Endodermal cell (in vitro differentiated cells): Measurements from ENCODE around the gene GGTLC3. TPM values are rescaled to one million over a fixed set of nuclear protein-coding genes. Genes with fewer than 3 reads are reported as not detected.
"Not testable (repeated sequence)": the region's sequence is repeated elsewhere in the genome, so short reads cannot be mapped to it uniquely, and the experiment has no call there.

ENCODE experiments used
- DNase-seq: peaks from one replicate; pipeline ENCODE4 v3.0.0-alpha.2; 2017
- H3K27ac ChIP-seq: 2 replicates; pipeline ENCODE4 v1.5.1; 2013; ENCODE audit warnings: mild to moderate bottlenecking, low read depth, low read length, moderate library complexity
- H3K27me3 ChIP-seq: 2 replicates; pipeline ENCODE4 v1.6.1; 2013; ENCODE audit warnings: mild to moderate bottlenecking, low read length, moderate library complexity; ENCODE audit not compliant: insufficient read depth, control insufficient read depth, poor library complexity, severe bottlenecking
- H3K36me3 ChIP-seq: 2 replicates; pipeline ENCODE4 v1.7.0; 2013; ENCODE audit warnings: mild to moderate bottlenecking, low read length, moderate library complexity; ENCODE audit not compliant: control insufficient read depth, insufficient read depth
- H3K4me1 ChIP-seq: one replicate; pipeline ENCODE4 v1.7.0; 2013; ENCODE audit warnings: low read length; ENCODE audit not compliant: control insufficient read depth, insufficient read depth
- H3K4me3 ChIP-seq: 2 replicates; pipeline ENCODE4 v1.5.1; 2013; ENCODE audit warnings: mild to moderate bottlenecking, low read length, moderate library complexity
- H3K9ac ChIP-seq: 2 replicates; pipeline ENCODE4 v1.6.1; 2013; ENCODE audit warnings: mild to moderate bottlenecking, low read length, moderate library complexity; ENCODE audit not compliant: poor library complexity, severe bottlenecking; ENCODE audit errors: extremely low read depth
- H3K9me3 ChIP-seq: 2 replicates; pipeline ENCODE4 v1.6.1; 2013; ENCODE audit warnings: mild to moderate bottlenecking, low read length, moderate library complexity; ENCODE audit not compliant: control insufficient read depth
- H3K27ac Mint-ChIP-seq: 2 replicates; pipeline ENCODE4 v1.8.0; 2020; ENCODE audit warnings: mixed read lengths
- H3K27me3 Mint-ChIP-seq: 2 replicates; pipeline ENCODE4 v1.8.0; 2021; ENCODE audit warnings: mild to moderate bottlenecking, mixed read lengths; ENCODE audit not compliant: insufficient read depth
- H3K36me3 Mint-ChIP-seq: 2 replicates; pipeline ENCODE4 v1.8.0; 2020; ENCODE audit warnings: low read depth, mixed read lengths
- H3K4me1 Mint-ChIP-seq: 2 replicates; pipeline ENCODE4 v1.8.0; 2020; ENCODE audit warnings: mixed read lengths
- H3K4me3 Mint-ChIP-seq: 2 replicates; pipeline ENCODE4 v1.8.0; 2020; ENCODE audit warnings: mild to moderate bottlenecking, moderate library complexity, mixed read lengths
- H3K9me3 Mint-ChIP-seq: 2 replicates; pipeline ENCODE4 v1.8.0; 2020; ENCODE audit warnings: mild to moderate bottlenecking, mixed read lengths
- WGBS, 2 experiments: methylation state at CpG; one replicate each; pipeline versions ENCODE4 v1.1.5 to v1.1.7; 2013; ENCODE audit warnings: missing lambda C conversion rate in 2 of 2, mixed read lengths in 1 of 2; ENCODE audit not compliant: insufficient coverage in 1 of 2, insufficient read length in 1 of 2; 5-methylcytosine and 5-hydroxymethylcytosine counted together
- total RNA-seq, 2 donors: library from RNA; stranded (reverse); fragmentation: NEBNext Ultra II Directional in 1 of 2; extraction: Animal tissue kit (Norgen Biotek cat#: 25700) in 1 of 2; gene quantifications; 2 replicates in 1 of 2; 3 replicates in 1 of 2; pipeline ENCODE4 v1.2.1, GENCODE V29; 2021

GGTLC3 gene
- total RNA-seq, 2 donors from 2014 or later: not detected

DNA sequence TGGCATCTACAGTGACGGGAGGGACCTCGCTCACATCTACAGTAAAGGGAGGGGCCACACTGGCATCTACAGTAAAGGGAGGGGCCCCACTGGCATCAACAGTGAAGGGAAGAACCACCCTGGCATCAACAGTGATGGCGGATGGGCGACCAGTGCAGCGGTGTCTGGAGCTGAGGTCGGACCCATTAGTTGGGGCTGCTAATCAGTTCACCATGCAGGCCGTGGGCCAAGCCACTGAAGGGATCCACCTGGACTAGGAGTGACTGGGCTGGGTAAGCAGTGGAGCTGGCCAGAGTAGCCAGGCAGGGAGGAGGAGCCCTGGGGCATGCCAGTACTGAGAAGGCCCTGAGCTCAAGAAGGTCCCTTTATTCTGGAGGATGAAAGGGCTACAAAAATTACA is 33.1 kb upstream of the GGTLC3 start:
- WGBS, 2 experiments: no CpG with 5 or more reads among the region's 7 CpGs
- H3K9me3 Mint-ChIP-seq: not testable (repeated sequence)

DNA sequence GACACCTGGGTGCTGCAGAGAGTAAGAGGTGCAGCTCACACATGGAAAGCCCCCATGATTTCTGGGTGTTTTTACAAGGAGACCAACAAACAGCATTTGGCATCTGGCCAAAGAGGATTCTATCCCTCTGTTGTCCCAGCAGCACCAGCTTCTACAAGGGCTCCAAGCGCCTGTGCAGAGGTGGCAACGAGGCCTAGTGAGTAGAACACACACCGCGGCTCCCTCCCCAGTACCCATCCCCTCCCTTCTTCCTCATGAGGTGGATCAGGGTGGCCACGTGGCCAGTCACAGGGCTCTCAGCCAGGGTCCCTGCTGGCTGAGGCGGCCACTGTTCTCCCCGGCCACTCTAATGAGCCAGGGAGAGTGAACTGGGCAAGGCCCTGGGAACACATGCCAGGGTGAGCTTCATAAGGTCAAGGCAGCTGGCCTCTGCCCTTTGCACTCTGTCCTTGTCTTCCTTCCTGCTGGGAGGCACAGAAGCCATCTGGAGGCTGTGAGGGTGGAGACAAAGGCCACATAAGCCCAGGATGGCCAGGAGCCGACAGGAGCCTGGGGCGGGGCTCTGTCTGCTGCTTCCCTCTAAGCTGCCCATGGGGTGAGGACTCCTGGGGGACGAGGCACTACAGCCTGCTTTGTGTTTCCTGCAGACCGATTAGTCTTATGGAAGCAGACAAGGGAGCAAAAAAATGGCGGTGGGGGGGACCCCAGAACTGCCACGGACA is 31.7 kb upstream of the GGTLC3 start:
- H3K36me3 ChIP-seq, H3K9ac ChIP-seq, H3K4me1 Mint-ChIP-seq, H3K4me3 Mint-ChIP-seq, H3K4me1 ChIP-seq, H3K27me3 Mint-ChIP-seq, H3K9me3 ChIP-seq, H3K4me3 ChIP-seq, H3K36me3 Mint-ChIP-seq, H3K9me3 Mint-ChIP-seq, DNase-seq, H3K27ac Mint-ChIP-seq, H3K27me3 ChIP-seq, H3K27ac ChIP-seq: not testable (repeated sequence)
- no CpG with 5 or more reads among the region's 13 CpGs for WGBS, 2 experiments

More for the DNA sequence above, 33.1 kb upstream of the GGTLC3 start:
- H3K27ac Mint-ChIP-seq, H3K4me3 Mint-ChIP-seq, H3K9ac ChIP-seq, H3K9me3 ChIP-seq, DNase-seq, H3K4me1 Mint-ChIP-seq, H3K27me3 Mint-ChIP-seq, H3K27ac ChIP-seq, H3K4me1 ChIP-seq, H3K36me3 ChIP-seq, H3K4me3 ChIP-seq, H3K36me3 Mint-ChIP-seq, H3K27me3 ChIP-seq: not testable (repeated sequence)

DNA sequence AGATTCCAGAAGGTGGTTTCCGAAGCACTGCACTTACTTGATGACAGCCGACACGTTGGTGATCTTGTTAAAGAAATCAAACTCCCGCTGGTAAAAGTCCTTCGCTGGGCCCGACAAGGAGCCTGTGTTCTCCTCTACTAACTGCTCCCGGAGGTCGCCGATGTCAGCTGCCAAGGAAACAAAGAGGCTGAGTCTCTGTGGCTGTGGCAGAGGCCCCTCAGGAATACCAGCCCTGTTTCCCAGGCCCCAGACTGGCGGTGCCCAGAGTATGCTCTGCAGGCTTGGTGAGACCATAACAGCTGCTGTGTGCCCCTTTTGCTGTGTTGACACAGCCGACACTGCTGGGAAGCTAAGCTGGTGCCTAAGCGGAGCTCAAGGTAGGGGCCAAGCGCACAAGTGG is 26.7 kb upstream of the GGTLC3 start:
- not testable (repeated sequence) for H3K27ac Mint-ChIP-seq, H3K9me3 ChIP-seq, H3K36me3 ChIP-seq, H3K4me1 Mint-ChIP-seq, DNase-seq, H3K4me1 ChIP-seq, H3K27ac ChIP-seq, H3K9me3 Mint-ChIP-seq, H3K36me3 Mint-ChIP-seq, H3K27me3 Mint-ChIP-seq, H3K9ac ChIP-seq, H3K4me3 ChIP-seq, H3K27me3 ChIP-seq, H3K4me3 Mint-ChIP-seq
- no CpG with 5 or more reads among the region's 13 CpGs for whole genome bisulfite sequencing, 2 experiments

DNA sequence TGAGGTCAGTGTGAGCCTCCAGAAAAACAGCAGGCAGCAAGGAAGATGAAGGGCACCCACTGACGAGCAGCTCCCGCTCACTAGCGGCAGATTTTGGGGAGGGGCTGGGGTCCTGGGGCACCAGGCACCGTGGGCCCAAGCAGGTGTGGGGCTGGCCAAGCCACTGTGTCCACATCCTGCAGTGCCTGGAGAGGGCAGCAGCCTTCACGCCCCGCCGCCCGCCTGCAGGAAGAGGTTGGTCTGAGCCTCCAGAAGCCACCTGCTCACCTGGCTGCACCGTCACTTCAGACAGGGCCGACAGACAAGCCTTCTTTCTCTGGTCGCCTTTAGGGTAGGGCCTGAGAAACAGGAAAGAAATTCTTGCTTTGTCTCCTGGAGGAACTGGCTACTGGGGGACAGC is 25.4 kb upstream of the GGTLC3 start:
- H3K4me3 Mint-ChIP-seq, H3K4me1 Mint-ChIP-seq, H3K27ac ChIP-seq, H3K27ac Mint-ChIP-seq, H3K9me3 Mint-ChIP-seq, H3K4me3 ChIP-seq, H3K9ac ChIP-seq, H3K36me3 ChIP-seq, H3K27me3 Mint-ChIP-seq, H3K4me1 ChIP-seq, H3K9me3 ChIP-seq, H3K36me3 Mint-ChIP-seq, DNase-seq, H3K27me3 ChIP-seq: not testable (repeated sequence)
- no CpG with 5 or more reads among the region's 11 CpGs for WGBS, 2 experiments

DNA sequence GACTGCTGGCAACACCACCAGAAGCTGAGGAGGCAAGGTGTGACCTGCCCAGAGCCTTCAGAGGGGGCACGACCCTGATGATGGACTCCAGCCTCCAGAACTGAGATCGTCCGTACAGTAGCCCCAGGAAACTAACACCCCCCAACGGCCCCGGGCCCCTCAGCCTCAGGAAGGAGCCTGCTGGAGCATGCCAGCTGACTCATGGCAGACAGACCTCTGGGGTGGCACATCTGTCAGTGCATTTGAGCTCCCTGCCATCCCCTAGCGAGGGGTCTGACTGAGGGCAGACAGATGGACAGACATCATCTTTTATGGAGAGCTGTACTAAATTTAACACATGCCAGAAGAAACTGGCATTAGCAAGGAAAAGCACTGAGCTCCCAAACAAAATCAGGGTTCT is 22.0 kb upstream of the GGTLC3 start:
- not testable (repeated sequence) for H3K27me3 Mint-ChIP-seq, H3K27ac ChIP-seq, H3K4me1 Mint-ChIP-seq, H3K4me3 Mint-ChIP-seq, DNase-seq, H3K4me1 ChIP-seq, H3K27ac Mint-ChIP-seq, H3K4me3 ChIP-seq, H3K9ac ChIP-seq, H3K9me3 ChIP-seq, H3K36me3 Mint-ChIP-seq, H3K9me3 Mint-ChIP-seq, H3K27me3 ChIP-seq, H3K36me3 ChIP-seq
- WGBS, 2 experiments: no CpG with 5 or more reads among the region's 6 CpGs

DNA sequence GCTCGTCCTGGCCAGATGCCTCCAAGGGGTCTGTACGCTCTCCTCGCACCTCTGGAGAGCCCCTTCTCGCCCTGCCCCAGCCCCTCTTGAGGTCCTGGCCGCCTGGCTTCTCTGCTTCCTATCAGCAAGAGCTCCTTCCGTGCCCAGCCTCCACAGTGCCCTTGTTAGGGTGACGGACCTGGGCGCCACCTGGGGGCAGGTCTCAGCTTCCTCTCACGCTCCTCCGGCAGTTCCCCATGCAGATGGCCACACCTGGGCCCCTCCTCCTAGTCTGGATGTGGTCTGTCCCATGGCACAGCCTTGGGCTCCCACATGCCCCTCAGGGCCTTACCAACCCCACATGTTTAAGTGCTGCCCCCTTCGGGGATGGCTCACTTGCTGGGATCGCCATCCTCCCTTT is 16.4 kb upstream of the GGTLC3 start:
- H3K4me1 Mint-ChIP-seq, H3K4me3 ChIP-seq, H3K9ac ChIP-seq, H3K27me3 Mint-ChIP-seq, H3K36me3 ChIP-seq, H3K36me3 Mint-ChIP-seq, H3K27ac ChIP-seq, H3K4me1 ChIP-seq, DNase-seq, H3K27me3 ChIP-seq, H3K9me3 ChIP-seq, H3K4me3 Mint-ChIP-seq, H3K9me3 Mint-ChIP-seq, H3K27ac Mint-ChIP-seq: not testable (repeated sequence)
- no CpG with 5 or more reads among the region's 12 CpGs for WGBS, 2 experiments

DNA sequence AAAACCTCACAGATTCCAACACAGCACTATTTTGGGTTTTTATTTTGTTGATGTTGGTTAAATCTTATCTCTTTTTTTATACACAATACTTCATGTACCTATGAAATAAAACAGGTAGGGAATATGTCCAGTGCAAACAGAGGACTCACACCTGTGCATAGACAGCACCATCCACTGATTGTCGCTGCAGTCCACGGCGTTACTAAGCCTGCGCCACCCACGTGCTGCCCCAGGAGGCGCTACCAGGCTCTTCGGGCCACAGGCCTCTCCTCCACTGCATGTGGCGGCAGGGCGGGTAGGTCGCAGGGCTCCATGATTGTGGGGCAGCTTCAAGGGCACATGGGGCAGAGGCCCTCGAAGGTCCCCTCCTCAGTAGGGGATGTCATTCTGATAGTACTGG is 15.7 kb upstream of the GGTLC3 start:
- H3K4me1 ChIP-seq, DNase-seq, H3K9ac ChIP-seq, H3K27me3 Mint-ChIP-seq, H3K4me3 Mint-ChIP-seq, H3K27ac ChIP-seq, H3K9me3 Mint-ChIP-seq, H3K36me3 ChIP-seq, H3K9me3 ChIP-seq, H3K27me3 ChIP-seq, H3K27ac Mint-ChIP-seq, H3K4me3 ChIP-seq, H3K36me3 Mint-ChIP-seq, H3K4me1 Mint-ChIP-seq: not testable (repeated sequence)
- WGBS, 2 experiments: no CpG with 5 or more reads among the region's 11 CpGs
